PC-3 (cell line): ENCODE data around the gene SH3RF2. TPM values are rescaled to one million over a fixed set of nuclear protein-coding genes. Genes with fewer than 3 reads are reported as not detected.

ENCODE experiments used
- ATAC-seq: fragments of 200-7000 bp; cut with Tn5 transposase; 2 replicates; pipeline ENCODE4 v1.9.1; 2020; ENCODE audit warnings: mild to moderate bottlenecking, moderate library complexity
- BruUV-seq: library from RNA; stranded (reverse); fragments of 400-500 nt; replicated peaks from 2 replicates; lab custom pipeline; 2021; lab: Mats Ljungman, UMichigan
- CTCF ChIA-PET: fragments of 300-600 bp; sonication (Branson Sonifier 250); formaldehyde crosslinking; loops from one replicate; lab custom pipeline; 2022; ENCODE audit warnings: antibody characterized with exemption; lab: Charles Lee
- POLR2A ChIA-PET: fragments of 300-600 bp; sonication (Branson Sonifier 250); formaldehyde crosslinking; loops from one replicate; lab custom pipeline; 2022; ENCODE audit warnings: antibody characterized with exemption; ENCODE audit not compliant: unreplicated experiment; lab: Charles Lee
- DNase-seq: peaks from one replicate; pipeline ENCODE4 v3.0.0-alpha.2; 2015
- H2AFZ ChIP-seq: fragments of 300-600 bp; sonication (generic); 2 replicates; pipeline ENCODE4 v1.6.0; 2016; ENCODE audit warnings: antibody characterized with exemption, low read length
- H3F3A ChIP-seq: fragments of 300-600 bp; sonication (generic); one replicate; pipeline ENCODE4 v1.6.0; 2017; ENCODE audit warnings: antibody characterized with exemption, low read length, control low read depth, mild to moderate bottlenecking; ENCODE audit not compliant: unreplicated experiment
- H3K27ac ChIP-seq: fragments of 300-600 bp; sonication (generic); 2 replicates; pipeline ENCODE4 v1.5.1; 2016; ENCODE audit warnings: mild to moderate bottlenecking, low read length
- H3K27me3 ChIP-seq: fragments of 300-600 bp; sonication (generic); 2 replicates; pipeline ENCODE4 v1.6.1; 2016; ENCODE audit warnings: low read length, mixed read lengths
- H3K36me3 ChIP-seq: fragments of 300-600 bp; sonication (generic); 2 replicates; pipeline ENCODE4 v1.6.1; 2016; ENCODE audit warnings: low read depth, mixed run types, low read length, mixed read lengths
- H3K4me1 ChIP-seq: fragments of 300-600 bp; sonication (generic); 2 replicates; pipeline ENCODE4 v1.5.1; 2016; ENCODE audit warnings: low read length; ENCODE audit not compliant: insufficient read depth
- H3K4me2 ChIP-seq: fragments of 300-600 bp; sonication (generic); 2 replicates; pipeline ENCODE4 v1.6.0; 2016; ENCODE audit warnings: low read length
- H3K4me3 ChIP-seq: fragments of 300-600 bp; sonication (generic); 2 replicates; pipeline ENCODE4 v1.5.1; 2016; ENCODE audit warnings: mild to moderate bottlenecking, low read length, mixed read lengths
- H3K79me2 ChIP-seq: fragments of 300-600 bp; sonication (generic); 2 replicates; pipeline ENCODE4 v1.6.1; 2017; ENCODE audit warnings: low read length, mixed read lengths
- H3K9ac ChIP-seq: fragments of 300-600 bp; sonication (generic); 2 replicates; pipeline ENCODE4 v1.6.0; 2016; ENCODE audit warnings: mild to moderate bottlenecking, low read length
- H3K9me2 ChIP-seq: fragments of 300-600 bp; sonication (generic); replicated peaks from 2 replicates; pipeline ENCODE4 v1.6.1; 2016; ENCODE audit warnings: mixed run types, low read length, mixed read lengths
- H3K9me3 ChIP-seq: fragments of 300-600 bp; sonication (generic); 2 replicates; pipeline ENCODE4 v1.6.1; 2016; ENCODE audit warnings: low read length, mixed read lengths
- H4K20me1 ChIP-seq: fragments of 300-600 bp; sonication (generic); 2 replicates; pipeline ENCODE4 v1.6.1; 2016; ENCODE audit warnings: low read length, mixed read lengths
- EZH2 ChIP-seq: fragments of 300-600 bp; sonication (generic); IDR thresholded peaks from one replicate; pipeline ENCODE4 v1.6.1; 2017; ENCODE audit warnings: antibody characterized with exemption, mild to moderate bottlenecking, low read length; ENCODE audit not compliant: unreplicated experiment
- EZH2phosphoT487 ChIP-seq: fragments of 300-600 bp; sonication (generic); IDR thresholded peaks from 2 replicates; pipeline ENCODE4 v1.6.1; 2018; ENCODE audit warnings: mild to moderate bottlenecking, antibody characterized with exemption, low read length, borderline replicate concordance
- intact Hi-C: fragments of 100-400 bp; cut with micrococcal nuclease; formaldehyde crosslinking; loops from 2 replicates; pipeline ENCODE4 v1.9.0; 2023
- total RNA-seq: library from RNA; depleted of rRNA; stranded (reverse); fragments of >200 nt; gene quantifications from 2 replicates; pipeline ENCODE4 v1.2.3, GENCODE V29; 2014
- TF ChIP-seq, protein P1 (sequence below): fragments of 300-600 bp; sonication (generic); conservative IDR thresholded peaks from 2 replicates; pipeline ENCODE4 v1.5.1; 2017; ENCODE audit warnings: antibody characterized with exemption, low read depth, mild to moderate bottlenecking, low read length

The SH3RF2 gene
- total RNA-seq, 1 experiment from 2014 or later = 5.9 TPM

GRCh38 chr5:145925803-145926202 lies 10.6 kb upstream of the SH3RF2 start:
- no peak for TF ChIP-seq EZH2
- TF ChIP-seq EZH2phosphoT487 = no peak
- TF ChIP-seq, protein P1, sequence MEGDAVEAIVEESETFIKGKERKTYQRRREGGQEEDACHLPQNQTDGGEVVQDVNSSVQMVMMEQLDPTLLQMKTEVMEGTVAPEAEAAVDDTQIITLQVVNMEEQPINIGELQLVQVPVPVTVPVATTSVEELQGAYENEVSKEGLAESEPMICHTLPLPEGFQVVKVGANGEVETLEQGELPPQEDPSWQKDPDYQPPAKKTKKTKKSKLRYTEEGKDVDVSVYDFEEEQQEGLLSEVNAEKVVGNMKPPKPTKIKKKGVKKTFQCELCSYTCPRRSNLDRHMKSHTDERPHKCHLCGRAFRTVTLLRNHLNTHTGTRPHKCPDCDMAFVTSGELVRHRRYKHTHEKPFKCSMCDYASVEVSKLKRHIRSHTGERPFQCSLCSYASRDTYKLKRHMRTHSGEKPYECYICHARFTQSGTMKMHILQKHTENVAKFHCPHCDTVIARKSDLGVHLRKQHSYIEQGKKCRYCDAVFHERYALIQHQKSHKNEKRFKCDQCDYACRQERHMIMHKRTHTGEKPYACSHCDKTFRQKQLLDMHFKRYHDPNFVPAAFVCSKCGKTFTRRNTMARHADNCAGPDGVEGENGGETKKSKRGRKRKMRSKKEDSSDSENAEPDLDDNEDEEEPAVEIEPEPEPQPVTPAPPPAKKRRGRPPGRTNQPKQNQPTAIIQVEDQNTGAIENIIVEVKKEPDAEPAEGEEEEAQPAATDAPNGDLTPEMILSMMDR = no peak
- Histone ChIP-seq H4K20me1 (no peaks in the 10 kb centered on the region), H3K79me2 (no peaks in the 10 kb centered on the region), H3K27ac (no peak overlapping the region), H2AFZ (no peak overlapping the region), H3K9ac (no peak overlapping the region), H3K4me1 (peaks cover 18% of the 10 kb centered on the region), H3K9me2 (no peaks in the 10 kb centered on the region), H3F3A (no peaks in the 10 kb centered on the region), H3K27me3 (no peaks in the 10 kb centered on the region), H3K4me2 (peak overlapping the region; percentile 42; the same call in 1 of the 2 replicates), H3K36me3 (no peaks in the 10 kb centered on the region), H3K9me3 (no peaks in the 10 kb centered on the region), H3K4me3 (no peak overlapping the region)
- ChIA-PET POLR2A (no interaction called here), CTCF (no interaction called here)
- intact Hi-C loops = no loop called here
- ATAC-seq (no peak), DNase-seq (no peak)
- no TSS peak for BruUV-seq

GRCh38 chr5:145931718-145932117 lies 4.7 kb upstream of the SH3RF2 start:
- ChIA-PET POLR2A (no interaction called here), CTCF (no interaction called here)
- no peak overlapping the region for H2AFZ ChIP-seq
- no TSS peak for BruUV-seq
- H3F3A ChIP-seq = no peaks in the 10 kb centered on the region
- intact Hi-C loops = no loop called here
- no peaks in the 10 kb centered on the region for H3K9me3 ChIP-seq
- TF ChIP-seq EZH2 = no peak
- TF ChIP-seq, protein P1 = no peak
- no peak for TF ChIP-seq EZH2phosphoT487
- H3K27ac ChIP-seq = no peak overlapping the region
- no peak overlapping the region for H3K9ac ChIP-seq
- no peak overlapping the region for H3K4me3 ChIP-seq
- ATAC-seq (no peak), DNase-seq (peak; percentile 11)
- peaks cover 8% of the 10 kb centered on the region for H3K4me1 ChIP-seq
- no peaks in the 10 kb centered on the region for H3K36me3 ChIP-seq
- H3K27me3 ChIP-seq = no peaks in the 10 kb centered on the region
- no peaks in the 10 kb centered on the region for H3K79me2 ChIP-seq
- H3K4me2 ChIP-seq = no peak overlapping the region
- no peaks in the 10 kb centered on the region for H4K20me1 ChIP-seq
- no peaks in the 10 kb centered on the region for H3K9me2 ChIP-seq

DNA sequence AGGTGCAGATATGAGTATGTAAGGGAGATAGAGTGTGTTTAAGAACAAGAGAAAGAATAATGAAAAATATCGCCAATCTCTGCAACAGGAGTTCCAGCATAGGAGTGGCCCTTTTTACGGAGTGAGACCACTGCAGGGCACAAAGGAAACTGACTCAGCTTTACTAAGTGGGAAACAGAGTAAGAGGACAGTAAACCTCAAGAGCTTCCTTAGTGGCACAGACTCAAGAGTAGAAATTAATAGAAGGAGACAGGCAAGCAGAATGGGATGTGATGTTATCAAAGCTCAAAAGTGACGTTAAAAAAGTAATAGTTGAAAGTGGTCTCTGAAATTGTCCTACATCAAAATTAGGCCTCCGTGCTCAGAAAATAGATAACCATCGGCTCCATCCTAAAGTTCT lies 2.1 kb upstream of the SH3RF2 start:
- Histone ChIP-seq H3K4me2 (no peak overlapping the region), H3K36me3 (no peaks in the 10 kb centered on the region), H3K9me3 (no peaks in the 10 kb centered on the region), H3F3A (no peaks in the 10 kb centered on the region), H3K79me2 (peaks cover 18% of the 10 kb centered on the region), H3K4me3 (no peak overlapping the region), H3K9ac (no peak overlapping the region), H2AFZ (no peak overlapping the region), H3K4me1 (peaks cover 32% of the 10 kb centered on the region), H3K27me3 (no peaks in the 10 kb centered on the region), H3K27ac (no peak overlapping the region), H4K20me1 (no peaks in the 10 kb centered on the region), H3K9me2 (no peaks in the 10 kb centered on the region)
- ATAC-seq = no peak
- CTCF ChIA-PET = no interaction called here
- TF ChIP-seq EZH2 (no peak), EZH2phosphoT487 (no peak)
- TF ChIP-seq, protein P1 = no peak
- POLR2A ChIA-PET = no interaction called here
- no TSS peak for BruUV-seq
- intact Hi-C loops = no loop called here
- no peak for DNase-seq
